ENCODE measurements around the gene ASIC3.

DNA sequence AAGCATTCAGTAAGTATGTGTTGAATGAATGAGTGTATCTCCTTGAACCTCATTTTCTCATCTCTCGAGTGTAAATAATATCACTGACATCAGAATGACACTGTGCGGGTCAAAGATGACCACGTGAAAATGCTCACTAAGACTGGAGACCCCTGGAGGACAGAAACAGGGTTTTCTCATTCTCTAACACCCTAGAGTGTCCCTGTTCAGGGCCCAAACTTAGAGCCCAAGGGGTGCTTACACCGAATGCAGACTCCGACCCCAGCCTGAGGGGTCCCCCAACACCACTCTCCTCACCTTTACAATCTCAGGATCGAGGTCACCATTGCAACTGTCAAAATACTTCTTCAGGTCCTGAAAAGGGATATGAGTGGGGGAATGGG, 7.9 kb downstream of the ASIC3 start:
- TF ChIP-seq, protein P1, sequence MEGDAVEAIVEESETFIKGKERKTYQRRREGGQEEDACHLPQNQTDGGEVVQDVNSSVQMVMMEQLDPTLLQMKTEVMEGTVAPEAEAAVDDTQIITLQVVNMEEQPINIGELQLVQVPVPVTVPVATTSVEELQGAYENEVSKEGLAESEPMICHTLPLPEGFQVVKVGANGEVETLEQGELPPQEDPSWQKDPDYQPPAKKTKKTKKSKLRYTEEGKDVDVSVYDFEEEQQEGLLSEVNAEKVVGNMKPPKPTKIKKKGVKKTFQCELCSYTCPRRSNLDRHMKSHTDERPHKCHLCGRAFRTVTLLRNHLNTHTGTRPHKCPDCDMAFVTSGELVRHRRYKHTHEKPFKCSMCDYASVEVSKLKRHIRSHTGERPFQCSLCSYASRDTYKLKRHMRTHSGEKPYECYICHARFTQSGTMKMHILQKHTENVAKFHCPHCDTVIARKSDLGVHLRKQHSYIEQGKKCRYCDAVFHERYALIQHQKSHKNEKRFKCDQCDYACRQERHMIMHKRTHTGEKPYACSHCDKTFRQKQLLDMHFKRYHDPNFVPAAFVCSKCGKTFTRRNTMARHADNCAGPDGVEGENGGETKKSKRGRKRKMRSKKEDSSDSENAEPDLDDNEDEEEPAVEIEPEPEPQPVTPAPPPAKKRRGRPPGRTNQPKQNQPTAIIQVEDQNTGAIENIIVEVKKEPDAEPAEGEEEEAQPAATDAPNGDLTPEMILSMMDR (IDR thresholded peaks at IDR 0.05): no peak
- no peak for TF ChIP-seq POLR2A (IDR thresholded peaks at IDR 0.05)

Measured in prostate gland (tissue), 2 donors.